LHCN-M2 (cell line): ENCODE results near the gene BAG2. TPM values are rescaled to one million over a fixed set of nuclear protein-coding genes. Genes with fewer than 3 reads are reported as not detected.

Experiments used
- DNase-seq: peaks from one replicate; pipeline ENCODE4 v3.0.0-alpha.2; 2012; ENCODE audit warnings: low read depth
- total RNA-seq: library from RNA; depleted of rRNA; stranded (reverse); fragments of >200 nt; gene quantifications from 2 replicates; pipeline ENCODE4 v1.2.3, GENCODE V29; 2014

The BAG2 gene
- total RNA-seq, 1 experiment from 2014 or later = 19.6 TPM

DNA sequence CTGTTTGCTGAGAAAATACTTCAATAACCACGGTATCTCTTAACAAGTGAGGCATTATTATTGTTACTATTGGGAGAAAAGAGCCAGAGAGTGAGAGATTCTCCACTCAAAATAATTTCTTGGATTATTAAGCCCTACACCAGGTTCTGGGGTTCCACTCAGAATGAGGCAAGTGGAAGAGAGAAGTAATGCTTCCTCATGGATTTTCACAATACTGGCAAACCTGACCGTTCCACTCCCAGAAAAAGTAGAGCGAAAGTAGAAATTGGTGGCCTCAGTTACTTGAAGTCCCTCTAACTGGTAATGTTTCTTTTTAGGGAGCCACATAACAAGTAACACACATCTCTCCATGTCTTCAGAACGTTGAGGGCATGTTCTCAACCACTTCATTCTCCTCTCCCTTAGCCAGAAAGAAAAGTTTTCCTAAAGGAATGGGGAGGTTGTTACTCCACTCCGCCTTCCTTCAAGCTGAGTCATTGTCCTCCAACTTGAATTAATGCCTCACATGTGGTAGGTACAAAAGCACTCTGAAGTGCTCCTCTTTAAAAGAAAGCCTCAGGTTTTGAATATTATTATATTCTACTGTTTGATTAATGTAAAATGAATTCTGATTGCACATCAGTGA is 1.9 kb downstream of the BAG2 start:
- peak; percentile 75 for DNase-seq

DNA sequence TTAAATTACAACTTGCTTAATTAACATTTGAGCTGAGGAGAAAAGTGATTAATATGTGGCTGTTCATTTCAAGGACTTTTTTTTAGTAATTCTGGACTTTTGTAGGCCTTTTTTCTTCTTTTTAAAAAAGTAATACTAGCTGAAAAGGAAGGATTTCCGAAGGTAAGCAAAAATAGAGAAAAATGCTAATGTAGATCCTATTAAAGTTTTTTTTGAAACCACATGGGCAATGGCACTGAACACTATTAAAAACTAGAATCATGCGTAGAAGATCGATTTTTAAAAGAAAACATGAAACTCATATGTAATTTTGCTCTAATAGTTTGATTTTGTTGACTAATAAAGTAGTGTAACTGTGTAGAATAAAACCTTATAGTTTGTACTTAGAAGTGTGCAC is 2.4 kb downstream of the BAG2 start:
- no peak for DNase-seq

DNA sequence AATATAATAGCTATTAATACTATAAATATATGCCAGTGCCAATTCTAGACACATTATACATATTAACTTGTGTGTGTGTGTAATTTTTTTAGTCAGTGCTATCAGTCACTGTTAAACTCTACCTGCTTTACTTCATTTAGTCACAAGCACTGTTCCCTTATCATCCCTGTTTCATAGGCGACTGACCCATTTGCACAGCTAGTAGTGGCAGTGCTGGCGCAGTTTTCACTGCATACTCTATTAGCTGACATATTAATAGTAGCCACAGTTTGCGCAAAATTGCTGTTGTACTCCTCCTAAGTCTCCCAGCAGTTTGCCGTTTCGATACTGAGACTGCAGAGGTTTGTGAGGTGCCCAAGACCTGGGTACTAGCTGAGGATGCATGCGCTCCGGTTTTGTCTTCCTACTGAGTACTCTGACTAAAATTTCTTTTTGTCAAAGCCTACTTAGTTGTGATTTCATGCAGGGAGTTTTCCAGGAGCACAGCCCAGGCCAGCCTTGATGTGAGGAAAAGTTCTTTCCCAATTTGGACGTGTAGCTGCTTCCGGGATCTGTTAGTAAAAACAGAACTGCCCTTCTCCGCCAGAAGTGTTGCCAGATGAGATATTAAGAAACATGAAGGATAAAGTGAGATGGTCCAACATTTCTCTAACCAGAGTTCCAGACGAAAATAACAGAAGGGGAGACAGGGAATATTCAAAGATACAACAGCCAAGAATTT is 5.6 kb downstream of the BAG2 start:
- no peak for DNase-seq

DNA sequence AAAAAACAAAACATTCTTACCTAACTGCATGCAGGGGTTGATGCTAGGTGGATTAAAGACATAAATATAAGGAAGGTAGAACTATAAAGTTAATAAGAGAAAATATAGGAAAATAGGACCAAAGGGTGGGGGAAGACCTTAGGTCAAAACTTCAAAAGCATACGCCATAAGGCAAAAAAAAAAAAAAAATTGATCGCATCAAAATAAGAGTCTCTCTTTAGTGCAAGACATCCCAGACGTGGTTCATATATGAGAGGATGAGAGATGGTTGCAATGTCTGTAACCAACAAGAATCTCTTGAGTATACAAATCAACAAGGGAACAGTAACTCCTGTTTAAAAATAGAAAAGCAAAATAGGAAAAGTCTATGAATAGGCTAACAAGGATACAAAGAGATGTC is 8.5 kb downstream of the BAG2 start:
- no peak for DNase-seq

DNA sequence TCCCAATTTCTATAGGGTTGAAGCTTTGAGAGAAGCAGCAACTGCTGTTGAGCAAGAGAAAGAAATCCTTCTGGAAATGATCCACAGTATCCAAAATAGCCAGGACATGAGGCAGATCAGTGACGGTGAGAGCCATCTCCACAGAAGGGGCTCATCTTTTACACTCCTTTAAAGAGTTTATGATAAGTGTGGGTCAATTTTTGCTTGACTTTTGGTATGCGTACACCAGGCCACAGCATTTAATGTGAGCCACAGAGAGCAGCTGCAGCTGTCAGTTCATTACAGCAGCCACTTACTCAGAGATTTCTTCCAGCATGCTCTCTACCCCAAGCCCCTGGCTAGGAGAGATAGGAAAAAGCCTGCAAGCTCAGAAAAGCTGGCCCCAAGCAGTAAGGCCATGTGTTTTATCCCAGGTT is 9.9 kb downstream of the BAG2 start:
- peak; percentile 95 for DNase-seq

DNA sequence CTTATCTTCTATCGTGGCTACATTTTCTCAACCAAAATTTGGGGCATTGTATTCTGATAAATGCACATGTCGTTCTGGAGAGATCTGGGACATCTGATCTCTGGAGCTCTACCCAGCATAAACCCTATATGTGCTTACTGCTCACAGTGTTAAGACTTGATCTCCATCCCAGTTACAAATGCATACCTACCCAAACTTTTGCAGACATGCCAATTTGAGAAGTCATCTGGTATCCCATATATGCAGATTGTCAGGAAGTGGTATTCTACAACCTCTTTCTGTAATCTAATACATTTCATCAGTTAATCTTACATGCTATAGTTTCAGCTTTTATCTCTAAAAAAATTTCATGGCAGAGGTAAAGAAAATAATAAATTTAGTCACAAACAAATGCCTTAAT is 11.2 kb downstream of the BAG2 start:
- DNase-seq = no peak

DNA sequence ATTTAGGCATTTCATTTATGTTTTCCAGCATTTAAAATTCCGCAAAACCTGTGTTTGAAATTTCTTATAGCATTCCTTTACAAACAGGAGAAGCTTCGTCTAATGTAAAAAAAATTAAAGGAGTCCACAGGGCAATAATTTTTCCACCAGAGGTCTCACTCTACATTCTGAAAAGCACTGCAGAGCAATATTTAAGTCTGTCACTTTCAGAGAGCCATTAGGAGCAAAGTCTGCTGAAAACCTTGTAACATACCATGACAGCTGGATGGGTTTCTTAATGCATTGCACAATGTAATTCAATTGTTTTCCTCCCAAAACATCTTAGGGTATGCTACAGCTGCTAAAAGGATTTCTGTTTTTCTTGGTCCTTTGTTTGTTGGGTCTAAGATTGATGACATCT is 18.0 kb downstream of the BAG2 start:
- peak; percentile 91 for DNase-seq

DNA sequence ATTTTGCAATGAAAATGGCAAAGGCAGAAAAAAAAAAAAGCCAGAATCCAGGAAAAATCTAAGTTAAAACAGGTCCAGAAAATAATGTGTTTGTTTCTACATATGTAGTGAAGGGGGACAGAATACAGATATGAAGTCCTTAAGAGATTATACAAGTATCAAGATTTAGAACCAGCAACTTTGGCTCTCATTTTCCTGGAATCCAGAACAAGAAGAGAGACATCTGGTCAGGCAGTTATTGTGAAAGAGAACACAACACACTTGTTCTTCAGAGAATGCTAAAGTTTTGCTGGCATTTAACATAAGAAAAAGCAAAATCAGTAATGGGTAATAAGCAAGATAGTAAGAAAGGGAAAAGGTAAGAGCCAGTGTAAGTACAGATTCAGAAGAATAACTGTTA is 21.1 kb downstream of the BAG2 start:
- no peak for DNase-seq

DNA sequence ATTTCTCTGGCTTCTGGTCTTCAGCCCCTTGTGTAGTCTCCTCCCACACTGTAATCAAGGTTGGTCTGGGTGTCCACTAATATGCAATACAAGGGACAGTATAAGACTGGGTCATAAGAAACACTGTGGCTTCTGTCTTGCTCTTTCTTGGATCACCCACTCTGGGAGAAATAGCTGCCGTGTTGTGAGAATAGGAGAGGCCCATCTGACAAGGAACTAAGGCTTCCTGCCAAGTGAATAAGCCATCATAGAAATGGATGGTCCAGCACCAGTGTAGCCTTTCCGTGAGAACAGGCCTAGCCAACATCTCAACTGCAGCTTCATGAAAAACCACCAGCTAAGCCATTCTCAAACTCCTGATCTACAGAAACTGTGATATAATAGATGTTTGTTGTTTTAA is 23.3 kb downstream of the BAG2 start:
- no peak for DNase-seq

DNA sequence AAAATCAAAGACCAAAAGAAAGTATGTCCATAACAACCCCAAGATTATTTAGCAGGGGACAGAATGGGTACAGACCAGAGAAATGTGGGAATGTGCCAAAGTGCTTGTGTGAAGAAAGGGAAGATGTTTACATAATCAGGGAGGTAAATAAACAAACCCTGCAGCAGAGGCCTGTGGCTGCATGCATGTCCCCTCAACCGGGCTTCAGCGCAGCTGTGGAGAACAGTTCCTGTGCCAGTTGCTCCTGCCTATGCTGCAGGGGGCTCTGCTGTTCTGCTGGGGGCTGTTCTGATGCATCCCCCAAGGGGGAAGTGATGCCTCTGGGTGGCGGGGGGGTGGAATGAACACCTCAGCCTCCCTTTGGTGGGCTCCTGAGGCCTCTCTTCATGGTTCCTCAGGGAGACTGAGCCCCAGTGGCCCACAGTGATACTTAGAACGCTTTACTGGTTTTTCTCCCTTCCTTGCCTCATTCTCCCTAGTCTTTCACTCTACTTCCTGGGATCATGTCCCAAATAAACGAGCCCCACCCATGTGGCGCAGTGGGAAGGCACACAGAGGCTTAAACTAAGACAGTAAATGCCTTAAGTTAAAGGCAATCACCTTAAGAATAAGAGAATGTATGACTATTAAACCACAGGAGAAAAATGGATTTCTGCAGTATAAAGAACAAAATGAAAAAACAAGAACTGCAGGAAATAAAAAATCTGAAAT is 27.0 kb downstream of the BAG2 start:
- DNase-seq = no peak

DNA sequence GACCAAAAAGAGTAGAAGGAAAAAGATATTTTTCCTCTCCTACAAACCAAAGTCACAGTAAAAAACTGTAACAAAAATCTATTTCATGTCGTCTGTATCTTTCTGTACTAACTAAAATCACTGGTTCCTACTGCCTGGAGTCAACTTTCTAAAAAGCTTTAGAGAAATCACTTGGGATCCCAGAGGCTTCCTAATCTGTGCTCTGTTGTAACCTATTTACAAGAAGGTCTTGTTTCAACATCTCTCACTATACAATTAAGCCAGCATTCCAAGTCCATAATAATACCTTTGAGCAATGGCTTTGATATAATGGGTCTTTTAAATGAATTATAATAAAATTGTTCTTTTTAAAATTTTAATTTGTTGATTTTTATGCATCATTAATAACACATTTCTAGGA is 29.6 kb downstream of the BAG2 start:
- no peak for DNase-seq

DNA sequence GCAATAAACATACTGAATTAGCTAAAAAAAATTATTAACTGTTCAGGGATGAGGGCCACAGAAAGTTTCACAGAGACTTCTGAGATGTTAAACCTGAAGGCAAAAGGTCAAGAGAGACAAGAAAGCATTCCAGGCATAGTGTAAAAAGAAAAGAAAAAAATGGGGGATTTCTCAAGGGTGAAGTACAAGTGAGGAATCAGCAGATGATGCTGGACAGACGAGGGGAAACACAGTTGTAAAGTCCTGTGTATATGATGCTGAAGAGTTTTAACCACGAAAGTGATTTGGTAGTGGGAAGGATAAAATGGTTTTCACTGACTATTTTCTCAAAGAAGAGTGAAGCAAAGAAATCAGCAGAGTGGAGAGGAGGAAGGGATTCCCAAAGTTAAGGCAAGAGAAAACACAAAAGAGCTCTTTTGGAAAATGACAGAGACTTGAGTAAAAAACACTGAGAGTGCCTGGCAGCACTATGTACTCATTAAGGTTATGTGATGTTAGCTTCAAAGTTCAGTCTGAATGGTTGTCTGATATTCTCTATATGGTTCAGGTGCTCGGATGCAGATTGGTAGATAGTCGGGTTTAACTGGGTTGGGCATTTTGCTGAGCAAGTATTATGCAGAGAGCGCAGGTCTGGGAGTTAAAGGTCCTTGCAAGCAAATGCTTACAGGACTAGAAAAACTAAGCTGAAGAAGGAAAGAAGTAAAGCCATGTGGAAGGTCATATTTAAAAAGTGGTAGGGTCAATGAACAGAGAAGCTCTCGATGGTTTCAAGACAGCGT is 33.6 kb downstream of the BAG2 start:
- no peak for DNase-seq

DNA sequence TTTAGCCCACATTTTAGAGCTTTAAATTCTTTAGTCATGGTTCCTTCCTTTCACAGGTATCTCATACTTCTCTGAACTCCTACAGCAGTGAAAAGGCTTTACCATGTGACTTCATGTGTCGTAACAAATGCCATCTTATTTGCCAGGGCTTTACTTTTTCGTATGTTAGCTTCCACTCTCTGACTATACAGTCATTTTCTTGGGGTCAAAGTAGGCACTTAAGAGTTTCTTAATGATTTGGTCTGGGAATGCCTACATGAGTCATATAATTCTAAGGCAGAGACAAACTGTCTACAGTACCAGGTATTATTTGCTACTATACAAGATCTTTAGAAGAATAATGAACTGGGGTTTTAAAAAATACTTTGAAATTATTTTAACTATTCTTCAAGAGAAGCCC is 35.0 kb downstream of the BAG2 start:
- DNase-seq = peak; percentile 60

DNA sequence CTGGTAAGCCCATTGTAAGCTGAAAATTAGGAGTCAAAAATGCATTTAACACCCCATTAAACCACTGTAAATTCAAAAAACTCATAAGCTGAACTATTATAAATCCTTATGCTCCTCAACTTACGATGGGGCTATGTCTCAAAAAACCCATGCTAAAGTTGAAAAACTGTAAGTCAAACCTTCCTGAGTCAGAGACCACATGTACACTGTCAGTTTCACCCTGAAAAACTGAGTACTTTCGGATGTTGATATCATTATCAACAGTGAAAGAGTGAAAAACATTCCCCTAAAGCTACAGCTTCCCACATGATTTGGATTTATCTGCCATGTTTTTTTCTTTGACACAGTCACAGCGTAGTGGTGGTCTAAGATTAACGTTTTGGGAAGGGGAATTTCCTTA is 35.7 kb downstream of the BAG2 start:
- peak; percentile 19 for DNase-seq

DNA sequence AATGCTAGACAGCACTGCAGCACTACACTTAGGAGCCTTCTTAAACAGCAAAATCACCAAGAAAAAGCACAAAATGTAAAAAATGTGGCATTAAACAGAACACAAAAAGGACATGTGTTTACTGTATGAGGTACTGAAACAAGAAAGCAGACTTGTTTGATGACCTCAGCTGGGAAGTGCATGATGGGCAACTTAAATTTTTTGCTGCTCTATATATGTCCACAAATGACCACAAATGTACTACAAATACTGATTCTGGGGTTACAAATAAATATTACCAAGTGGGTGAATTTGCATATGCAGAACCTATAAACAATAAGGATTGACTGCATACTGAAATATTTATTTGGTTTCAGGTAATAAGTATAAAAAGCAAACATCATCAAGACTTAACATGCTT is 36.9 kb downstream of the BAG2 start:
- DNase-seq = no peak

DNA sequence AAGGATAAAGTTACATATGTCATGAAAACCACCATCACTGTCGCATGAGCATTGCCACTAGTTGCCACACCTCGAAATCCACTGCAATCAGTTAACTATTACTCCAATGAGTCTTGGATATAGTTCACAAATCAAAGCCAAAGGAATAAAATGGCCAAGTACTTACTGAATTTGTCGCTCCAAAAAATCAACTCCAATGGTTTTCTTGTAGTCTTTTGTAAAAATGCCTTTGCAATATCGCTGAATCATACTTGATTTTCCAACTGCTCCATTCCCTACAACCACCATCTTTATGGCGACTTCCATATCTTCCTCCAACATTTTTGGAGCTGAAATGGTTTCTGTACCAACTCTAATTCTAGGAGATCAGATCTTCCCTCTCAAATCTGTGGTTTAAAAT is 37.9 kb downstream of the BAG2 start:
- no peak for DNase-seq

DNA sequence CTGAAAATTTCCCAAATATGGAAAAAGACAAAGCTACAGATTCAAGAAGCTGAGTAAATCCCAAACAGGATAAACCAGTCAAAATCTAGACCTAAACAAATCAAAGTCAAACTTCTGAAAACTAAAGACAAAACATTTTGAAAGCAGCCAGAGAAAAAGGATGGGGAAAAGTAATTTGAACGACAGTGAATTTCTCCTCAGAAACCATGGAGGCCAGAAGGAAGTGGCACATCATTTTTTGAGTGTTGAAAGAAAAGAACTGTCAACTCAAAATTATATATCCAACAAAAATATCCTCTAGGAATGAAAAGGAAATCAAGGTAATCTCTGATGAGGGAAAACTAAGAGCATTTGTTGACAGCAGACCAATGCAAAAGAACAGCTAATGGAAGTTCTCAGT is 43.1 kb downstream of the BAG2 start:
- DNase-seq = no peak

DNA sequence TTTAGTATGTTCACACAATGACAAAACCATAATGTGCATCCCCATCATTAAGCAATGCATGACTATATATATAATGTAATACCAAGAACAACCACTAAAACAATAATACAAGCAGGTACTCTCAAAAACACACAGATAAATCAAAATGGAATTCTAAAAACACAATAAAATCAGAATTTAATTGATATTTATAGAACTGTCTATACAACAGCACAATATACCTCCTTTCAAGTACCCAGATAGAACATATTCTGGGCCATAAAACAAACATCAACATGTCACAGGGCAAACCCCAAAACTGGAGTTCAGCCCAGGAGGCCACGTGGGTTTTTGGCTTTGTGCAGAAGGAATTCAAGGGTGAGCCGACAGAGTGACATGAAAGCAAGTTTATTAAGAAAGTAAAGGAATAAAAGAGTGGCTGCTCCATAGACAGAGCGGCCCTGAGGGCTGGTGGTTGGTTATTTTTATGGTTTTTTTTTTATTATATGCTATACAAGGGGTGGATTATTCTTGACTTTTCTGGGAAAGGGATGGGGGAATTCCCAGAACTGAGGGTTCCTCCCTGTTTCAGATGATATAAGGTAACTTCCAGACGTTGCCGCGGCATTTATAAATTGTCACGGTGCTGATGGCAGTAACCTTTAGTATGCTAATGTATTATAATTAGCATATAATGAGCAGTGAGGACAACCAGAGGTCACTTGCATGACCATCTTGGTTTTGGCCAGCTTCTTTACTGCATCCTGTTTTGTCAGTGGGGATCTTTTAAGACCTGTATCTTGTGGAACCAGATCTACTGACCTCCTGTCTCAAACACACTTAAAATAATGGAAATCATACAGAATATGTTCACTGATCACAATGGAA is 44.3 kb downstream of the BAG2 start:
- peak; percentile 43 for DNase-seq

DNA sequence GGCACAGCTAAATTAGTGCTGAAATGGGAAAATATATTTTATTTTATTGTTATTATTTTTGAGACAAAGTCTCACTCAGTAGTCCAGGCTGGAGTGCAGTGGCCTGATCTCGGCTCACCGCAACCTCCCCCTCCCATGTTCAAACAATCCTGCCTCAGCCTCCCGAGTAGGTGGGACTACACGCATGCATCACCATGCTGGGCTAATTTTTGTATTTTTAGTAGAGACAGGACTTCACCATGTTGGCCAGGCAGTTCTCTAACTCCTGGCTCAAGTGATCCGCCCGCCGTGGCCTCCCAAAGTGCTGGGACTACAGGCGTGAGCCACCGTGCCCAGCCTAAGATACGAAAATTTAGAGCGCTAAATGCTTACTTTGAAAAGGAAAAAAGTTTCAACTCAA is 45.1 kb downstream of the BAG2 start:
- no peak for DNase-seq

DNA sequence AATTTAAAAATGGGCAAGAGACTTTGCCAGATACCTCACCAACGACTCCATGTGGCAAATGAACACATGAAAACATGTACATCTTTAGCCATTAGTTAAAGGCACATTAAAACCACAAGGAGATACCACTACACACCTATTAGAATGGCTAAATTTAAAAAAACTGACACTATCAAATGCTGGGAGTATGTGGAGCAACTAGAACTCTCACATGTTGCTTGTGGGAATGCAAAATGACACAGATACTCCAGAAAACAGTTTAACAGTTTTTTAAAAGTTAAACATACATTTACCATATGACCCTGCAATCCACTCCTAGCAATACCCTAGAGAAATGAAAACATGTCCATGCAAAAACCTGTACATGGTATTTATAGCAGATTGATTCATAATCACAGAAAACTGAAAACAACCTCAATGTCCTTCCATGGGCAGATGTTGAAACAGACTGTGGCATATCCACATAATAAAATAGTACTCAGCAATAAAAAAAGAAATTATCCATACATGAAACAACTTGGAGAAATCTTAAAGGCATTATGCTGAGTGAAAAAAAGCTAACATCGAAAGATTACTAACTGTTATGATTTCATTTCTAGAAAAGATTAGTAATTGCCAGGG is 48.1 kb downstream of the BAG2 start:
- no peak for DNase-seq
